EH (cell line): ENCODE measurements around the gene NKX3-2.

Source experiments
- DNase-seq: peaks from one replicate; pipeline ENCODE4 v3.0.0-alpha.2; 2015; ENCODE audit warnings: low read depth

The NKX3-2 gene

GRCh38 chr4:13545394-13545808 lies 1.1 kb upstream of the NKX3-2 start:
- no peak for DNase-seq

DNA sequence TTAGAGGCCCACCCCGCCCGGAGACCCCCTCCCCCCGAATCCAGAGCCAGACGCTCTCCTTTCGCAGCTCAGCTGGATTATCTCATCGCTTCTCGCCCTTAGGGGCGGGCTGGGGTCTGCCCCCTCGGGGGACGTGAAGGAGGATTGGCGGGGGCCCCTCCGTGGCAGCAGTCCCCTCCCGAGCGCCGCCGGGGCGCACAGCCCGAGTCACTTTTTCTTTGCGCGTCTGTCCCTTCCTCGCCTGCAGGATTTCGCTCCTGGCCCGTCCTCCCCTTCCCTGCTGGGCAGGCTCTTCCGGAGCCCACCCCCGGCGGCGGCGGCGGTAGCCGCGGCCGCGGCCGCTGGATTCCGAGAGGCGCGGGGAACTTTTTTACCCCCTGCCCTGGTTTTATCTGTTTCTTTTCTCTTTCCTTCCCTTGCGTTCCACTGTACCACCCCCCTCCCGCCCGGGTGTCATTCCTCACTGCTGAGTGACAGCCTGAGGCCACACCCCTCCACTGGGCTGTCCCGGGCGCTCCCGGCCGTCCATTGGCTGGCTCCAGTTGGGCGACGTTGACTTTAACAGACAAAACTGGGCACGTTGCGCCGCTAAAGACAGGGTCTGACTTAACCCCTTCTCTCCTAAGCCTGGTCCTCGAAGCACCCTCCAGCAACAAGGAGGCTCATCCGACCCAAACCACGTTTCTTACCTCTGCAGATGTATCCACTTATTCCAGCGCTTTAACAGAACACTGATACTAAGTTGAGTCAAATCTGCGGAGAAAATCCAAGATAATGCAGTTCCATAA lies 492 bp upstream of the NKX3-2 start:
- peak; percentile 73 for DNase-seq

GRCh38 chr4:13543032-13543838 lies 1.1 kb downstream of the NKX3-2 start:
- DNase-seq = no peak

GRCh38 chr4:13542577-13543031 lies 1.7 kb downstream of the NKX3-2 start:
- DNase-seq = no peak

DNA sequence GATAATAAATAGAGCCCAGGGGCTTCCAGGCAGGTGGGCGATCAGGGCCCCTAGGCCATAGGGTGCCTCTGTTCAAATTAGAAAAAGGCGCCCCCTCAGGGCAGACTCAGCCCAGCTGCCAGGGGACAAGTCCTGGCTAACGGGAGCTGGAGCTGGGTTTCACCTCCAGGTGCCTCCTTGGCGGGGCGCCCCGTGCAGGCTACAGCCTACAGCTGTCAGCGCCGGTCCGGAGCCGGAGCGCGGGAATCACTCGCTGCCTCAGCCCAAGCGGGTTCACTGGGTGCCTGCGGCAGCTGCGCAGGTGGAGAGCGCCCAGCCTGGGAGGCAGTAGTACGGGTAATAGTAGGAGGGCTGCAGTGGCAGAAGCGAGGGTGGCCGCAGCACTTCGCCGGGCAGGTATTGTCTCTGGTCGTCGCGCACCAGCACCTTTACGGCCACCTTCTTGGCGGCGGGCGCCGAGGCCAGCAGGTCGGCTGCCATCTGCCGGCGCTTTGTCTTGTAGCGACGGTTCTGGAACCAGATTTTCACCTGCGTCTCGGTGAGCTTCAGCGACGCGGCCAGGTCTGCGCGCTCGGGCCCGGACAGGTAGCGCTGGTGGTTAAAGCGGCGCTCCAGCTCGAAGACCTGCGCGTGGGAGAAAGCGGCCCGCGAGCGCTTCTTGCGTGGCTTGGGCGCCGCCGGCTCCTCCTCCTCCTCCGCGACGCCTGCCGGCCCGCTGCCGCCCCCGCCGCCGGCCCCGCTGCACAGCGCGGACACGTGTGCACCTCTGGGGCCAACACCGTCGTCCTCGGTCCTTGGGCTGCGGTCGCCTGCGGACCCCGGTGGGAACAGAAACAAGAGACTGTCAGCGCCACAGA lies 2.4 kb downstream of the NKX3-2 start:
- DNase-seq = no peak

GRCh38 chr4:13541176-13541604 lies 3.1 kb downstream of the NKX3-2 start:
- no peak for DNase-seq

DNA sequence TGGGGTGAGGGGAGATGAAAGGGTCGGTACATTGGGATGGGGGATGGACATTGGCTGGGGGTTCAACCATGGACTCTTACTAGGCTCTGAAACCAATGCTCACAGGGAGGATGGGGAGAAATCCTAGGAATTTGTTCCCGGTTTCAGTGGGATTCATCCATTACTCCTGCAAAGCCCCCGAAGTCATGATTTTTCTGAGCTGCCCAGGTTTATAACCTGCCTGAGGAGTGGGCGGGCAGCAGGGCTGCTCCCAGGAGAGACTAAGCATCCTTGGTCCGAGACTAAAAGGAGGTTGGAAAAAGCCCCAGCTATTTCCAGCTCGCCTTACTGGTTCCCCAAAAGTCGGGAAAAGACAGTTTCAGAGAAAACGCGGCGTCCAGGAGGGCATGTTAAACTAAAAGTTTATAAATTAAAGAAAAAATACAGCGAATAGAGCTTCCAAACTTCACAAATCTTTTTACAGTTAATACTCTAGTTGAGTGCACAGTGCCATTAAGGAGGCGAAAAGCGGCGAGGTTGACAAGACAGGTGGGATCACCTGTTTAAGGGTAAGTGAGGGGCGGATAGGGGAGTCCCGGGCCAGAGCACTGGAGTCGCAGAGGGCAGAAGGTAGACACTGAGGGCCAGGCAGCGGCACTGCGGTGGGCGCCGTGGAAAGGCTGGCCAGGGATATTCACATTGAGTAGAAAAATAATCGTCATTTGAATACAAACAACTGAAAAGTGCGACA lies 3.7 kb downstream of the NKX3-2 start:
- no peak for DNase-seq

GRCh38 chr4:13539619-13540445 lies 4.5 kb downstream of the NKX3-2 start:
- no peak for DNase-seq

DNA sequence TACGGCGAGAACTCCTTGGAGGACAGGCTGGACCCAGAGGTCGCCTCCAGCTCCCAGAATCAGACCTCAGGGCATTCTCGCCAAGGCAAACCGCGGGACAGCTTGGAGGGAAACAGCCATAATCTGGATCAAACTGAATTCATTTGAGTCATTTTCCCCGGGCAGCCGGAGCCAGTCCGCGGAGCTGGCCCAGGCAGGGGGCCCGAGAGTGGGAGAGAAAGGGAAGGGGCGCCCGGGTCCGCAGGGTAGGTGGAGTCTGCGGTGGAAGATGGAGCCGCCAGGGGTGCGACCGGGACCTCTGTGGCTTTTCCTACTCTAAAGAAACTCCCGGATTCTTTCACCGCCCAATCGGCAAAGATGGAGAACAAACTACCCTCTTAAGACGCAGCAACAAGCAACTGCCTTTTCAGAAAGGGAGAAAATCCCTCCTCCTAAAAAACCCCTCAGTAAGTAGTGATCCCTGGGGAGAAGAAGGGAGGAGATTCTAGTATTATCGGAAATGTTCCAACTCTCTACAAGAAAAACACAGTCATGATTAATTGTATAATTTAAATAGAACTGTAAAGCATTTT lies 5.2 kb downstream of the NKX3-2 start:
- DNase-seq = no peak

GRCh38 chr4:13538427-13538973 lies 5.8 kb downstream of the NKX3-2 start:
- no peak for DNase-seq

GRCh38 chr4:13537832-13538177 lies 6.5 kb downstream of the NKX3-2 start:
- no peak for DNase-seq

GRCh38 chr4:13537011-13537831 lies 7.1 kb downstream of the NKX3-2 start:
- no peak for DNase-seq

DNA sequence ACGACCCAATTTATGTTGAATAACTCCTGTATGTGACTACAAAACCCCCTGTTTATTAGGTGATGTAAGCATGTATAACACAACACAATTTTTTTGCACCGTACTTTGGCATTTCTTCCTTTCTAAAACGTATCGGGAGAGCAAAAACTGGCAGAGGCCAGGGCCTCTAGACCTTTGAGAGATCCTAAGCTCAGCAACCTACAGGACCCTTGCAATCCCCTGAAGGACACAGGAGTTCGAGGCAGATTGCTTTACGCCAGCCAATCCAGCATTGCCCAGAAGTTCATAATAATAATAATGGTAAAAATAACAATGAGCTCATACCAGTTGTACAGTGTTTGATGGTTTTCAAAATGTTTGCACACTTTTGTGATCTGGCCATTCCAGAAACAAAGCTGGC lies 7.7 kb downstream of the NKX3-2 start:
- no peak for DNase-seq

- DNase-seq = no peak
Measured at GRCh38 chr4:13535708-13536361, 8.5 kb downstream of the NKX3-2 start.

GRCh38 chr4:13535118-13535517 lies 9.2 kb downstream of the NKX3-2 start:
- DNase-seq = no peak

- no peak for DNase-seq
Measured at GRCh38 chr4:13534344-13535063, 9.8 kb downstream of the NKX3-2 start.

- DNase-seq = no peak
Measured at GRCh38 chr4:13533670-13534343, 10.5 kb downstream of the NKX3-2 start.
